Naive thymus-derived CD4-positive, alpha-beta T cell (primary cell): Measurements from ENCODE around the gene MIX23. TPM values are rescaled to one million over a fixed set of nuclear protein-coding genes. Genes with fewer than 3 reads are reported as not detected.

Source experiments
- ATAC-seq: fragments of 150-1000 bp; cut with Tn5 transposase; 2 replicates; pipeline ENCODE4 v1.10.0; 2021; ENCODE audit warnings: mild to moderate bottlenecking, moderate library complexity
- CTCF ChIA-PET: fragments of 350-600 bp; sonication (Branson Sonifier 250); formaldehyde crosslinking; loops from one replicate; lab custom pipeline; 2021; ENCODE audit warnings: antibody characterized with exemption; lab: Charles Lee
- POLR2A ChIA-PET: fragments of 350-600 bp; sonication (Branson Sonifier 250); formaldehyde crosslinking; loops from one replicate; lab custom pipeline; 2021; ENCODE audit warnings: antibody characterized with exemption, inconsistent platforms; lab: Charles Lee
- DNase-seq, 9 donors: peaks; one replicate each; pipeline versions ENCODE4 v3.0.0 to v3.0.0-alpha.2; 2020 to 2022; ENCODE audit warnings: mixed read lengths in 1 of 9
- H3K27ac ChIP-seq: one replicate; pipeline ENCODE4 v1.7.0; 2013; ENCODE audit warnings: mild to moderate bottlenecking, low read depth, low read length, moderate library complexity
- H3K27me3 ChIP-seq, 2 donors: one replicate each; pipeline ENCODE4 v1.7.0; 2013; ENCODE audit warnings: low read length in 2 of 2, mild to moderate bottlenecking in 2 of 2, moderate library complexity in 2 of 2; ENCODE audit not compliant: control insufficient read depth in 2 of 2, insufficient read depth in 2 of 2
- H3K36me3 ChIP-seq, 3 experiments: 1 replicate in 2 of 3; 2 replicates in 1 of 3; pipeline ENCODE4 v1.7.0; 2013; ENCODE audit warnings: low read length in 3 of 3, mild to moderate bottlenecking in 3 of 3, moderate library complexity in 1 of 3; ENCODE audit not compliant: insufficient read depth in 3 of 3, control insufficient read depth in 2 of 3
- H3K4me1 ChIP-seq, 2 donors: one replicate each; pipeline ENCODE4 v1.7.0; 2013; ENCODE audit warnings: low read length in 2 of 2, mild to moderate bottlenecking in 2 of 2, moderate library complexity in 1 of 2; ENCODE audit not compliant: control insufficient read depth in 2 of 2, insufficient read depth in 2 of 2
- H3K4me3 ChIP-seq: 2 replicates; pipeline ENCODE4 v1.7.0; 2013; ENCODE audit warnings: mild to moderate bottlenecking, low read length
- H3K9me3 ChIP-seq, 3 experiments: 1 replicate in 2 of 3; 2 replicates in 1 of 3; pipeline ENCODE4 v1.7.0; 2013; ENCODE audit warnings: low read length in 3 of 3; ENCODE audit not compliant: control insufficient read depth in 2 of 3
- H3K27ac Mint-ChIP-seq, 9 donors: one replicate each; pipeline ENCODE4 v1.8.0; 2020 to 2022; ENCODE audit warnings: mixed read lengths in 9 of 9, mild to moderate bottlenecking in 8 of 9, moderate library complexity in 5 of 9, inconsistent platforms in 2 of 9
- H3K27me3 Mint-ChIP-seq, 5 donors: one replicate each; pipeline ENCODE4 v1.8.0; 2021 to 2022; ENCODE audit warnings: mixed read lengths in 5 of 5, mild to moderate bottlenecking in 1 of 5
- H3K36me3 Mint-ChIP-seq, 5 donors: one replicate each; pipeline ENCODE4 v1.8.0; 2020 to 2022; ENCODE audit warnings: mixed read lengths in 5 of 5, mild to moderate bottlenecking in 3 of 5, inconsistent platforms in 1 of 5
- H3K4me1 Mint-ChIP-seq, 7 donors: one replicate each; pipeline ENCODE4 v1.8.0; 2020 to 2022; ENCODE audit warnings: mixed read lengths in 7 of 7, mild to moderate bottlenecking in 3 of 7, inconsistent platforms in 1 of 7
- H3K4me3 Mint-ChIP-seq, 10 donors: one replicate each; pipeline ENCODE4 v1.8.0; 2020 to 2022; ENCODE audit warnings: mild to moderate bottlenecking in 10 of 10, mixed read lengths in 10 of 10, moderate library complexity in 6 of 10, inconsistent platforms in 2 of 10
- H3K9me3 Mint-ChIP-seq, 11 donors: one replicate each; pipeline ENCODE4 v1.8.0; 2020 to 2022; ENCODE audit warnings: mixed read lengths in 11 of 11, mild to moderate bottlenecking in 4 of 11, inconsistent platforms in 1 of 11, moderate library complexity in 1 of 11
- intact Hi-C, 2 donors: fragments of 100-400 bp; cut with micrococcal nuclease; formaldehyde crosslinking; loops; one replicate each; pipeline ENCODE4 v1.15.1; 2023
- polyA plus RNA-seq, 2 donors: library from polyadenylated mRNA; unstranded; fragments of 300-500 nt; fragmentation: Illumina TruSeq; gene quantifications; one replicate each; pipeline ENCODE4 v1.2.3, GENCODE V29; 2021
- total RNA-seq, 6 experiments: library from RNA in 5 of 6; stranded (reverse) in 5 of 6; gene quantifications; 1 replicate in 5 of 6; 2 replicates in 1 of 6; pipeline ENCODE4 v1.2.3 and lab custom pipeline; 2021 to 2026

MIX23 gene
- total and polyA plus RNA-seq, 7 experiments from 2014 or later: 11.6 to 47.7 (median 26.3) TPM

DNA sequence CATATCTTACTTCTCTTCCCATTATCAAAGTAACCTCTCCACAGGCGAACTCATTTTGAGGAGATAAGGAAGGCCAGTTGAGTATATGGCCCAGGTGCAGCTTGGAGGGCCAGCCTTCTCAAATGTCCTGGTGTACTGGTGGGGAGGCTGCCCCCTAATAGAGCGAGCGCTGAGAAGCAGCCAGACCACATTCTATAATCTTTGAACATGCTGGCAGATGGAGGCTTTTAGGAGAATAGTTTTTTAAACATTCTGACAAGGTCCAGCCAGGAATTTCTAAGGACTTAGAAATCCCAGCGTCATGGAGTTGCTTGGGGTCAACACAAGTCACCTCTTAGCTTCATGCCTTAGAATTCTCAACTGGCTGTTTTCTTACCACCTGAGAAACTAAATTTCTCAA is 27.1 kb upstream of the MIX23 start:
- intact Hi-C loops: no loop called here
- H3K27me3 ChIP-seq: no peaks in the 10 kb centered on the region
- H3K4me3 ChIP-seq: no peak overlapping the region
- H3K4me1 ChIP-seq: peaks cover 6 to 14% of the 10 kb centered on the region in 2 donors
- no peaks in the 10 kb centered on the region for H3K9me3 ChIP-seq
- DNase-seq (no peak), ATAC-seq (no peak)
- peak overlapping the region in 3 of 9 donors; percentile 14 to 33 (median 32) for H3K27ac Mint-ChIP-seq
- H3K36me3 ChIP-seq: peaks cover under 1 to 58% (median 19%) of the 10 kb centered on the region in 3 experiments
- H3K27ac ChIP-seq: no peak overlapping the region
- H3K4me3 Mint-ChIP-seq: no peak overlapping the region
- POLR2A ChIA-PET: interaction anchor here (1.3 kb wide), 1 partner anchor 26 kb away, joined by 5 read pairs; the partner anchor contains the start of gene FAM162A
- peaks cover 19 to 39% (median 35%) of the 10 kb centered on the region in 7 donors for H3K4me1 Mint-ChIP-seq
- peaks cover 12 to 45% (median 27%) of the 10 kb centered on the region in 5 donors for H3K36me3 Mint-ChIP-seq
- peaks cover 0 to 3% (median 0%) of the 10 kb centered on the region in 11 donors for H3K9me3 Mint-ChIP-seq
- CTCF ChIA-PET: no interaction called here
- no peaks in the 10 kb centered on the region for H3K27me3 Mint-ChIP-seq

DNA sequence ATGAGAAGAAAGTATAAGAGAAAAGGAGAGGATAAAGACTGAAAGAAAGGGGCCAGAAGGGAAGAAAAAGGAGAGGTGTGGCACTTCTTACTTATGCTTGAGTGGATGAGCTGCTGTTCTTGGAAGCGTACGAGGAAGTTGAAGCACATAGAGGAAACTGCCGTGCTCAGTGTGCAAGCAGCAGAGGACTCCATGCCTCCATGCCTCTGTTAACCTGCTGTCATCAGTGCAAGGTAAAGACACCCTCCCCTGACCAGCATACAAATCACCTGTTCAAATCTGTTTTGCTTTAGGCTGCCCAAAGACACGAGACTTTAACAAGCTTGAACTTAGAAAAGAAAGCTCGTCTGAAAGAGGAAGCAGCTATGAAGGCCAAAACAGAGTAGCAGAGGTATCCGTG is 26.4 kb upstream of the MIX23 start:
- H3K4me3 ChIP-seq: no peak overlapping the region
- peaks cover 0 to 7% of the 10 kb centered on the region in 2 donors for H3K4me1 ChIP-seq
- peaks cover 6 to 64% (median 19%) of the 10 kb centered on the region in 3 experiments for H3K36me3 ChIP-seq
- ChIA-PET CTCF (no interaction called here), POLR2A (interaction anchor here (1.3 kb wide), 1 partner anchor 25 kb away, joined by 5 read pairs; the partner anchor contains the start of gene FAM162A)
- H3K9me3 Mint-ChIP-seq: no peaks in the 10 kb centered on the region
- H3K4me1 Mint-ChIP-seq: peaks cover 12 to 33% (median 28%) of the 10 kb centered on the region in 7 donors
- DNase-seq (no peak), ATAC-seq (peak; percentile 49)
- peak overlapping the region in 6 of 9 donors; percentile 2 to 67 (median 31) for H3K27ac Mint-ChIP-seq
- no peak overlapping the region for H3K4me3 Mint-ChIP-seq
- peaks cover 12 to 41% (median 26%) of the 10 kb centered on the region in 5 donors for H3K36me3 Mint-ChIP-seq
- no peaks in the 10 kb centered on the region for H3K9me3 ChIP-seq
- no peak overlapping the region for H3K27ac ChIP-seq
- no peaks in the 10 kb centered on the region for H3K27me3 ChIP-seq
- intact Hi-C loops: no loop called here
- H3K27me3 Mint-ChIP-seq: no peaks in the 10 kb centered on the region

DNA sequence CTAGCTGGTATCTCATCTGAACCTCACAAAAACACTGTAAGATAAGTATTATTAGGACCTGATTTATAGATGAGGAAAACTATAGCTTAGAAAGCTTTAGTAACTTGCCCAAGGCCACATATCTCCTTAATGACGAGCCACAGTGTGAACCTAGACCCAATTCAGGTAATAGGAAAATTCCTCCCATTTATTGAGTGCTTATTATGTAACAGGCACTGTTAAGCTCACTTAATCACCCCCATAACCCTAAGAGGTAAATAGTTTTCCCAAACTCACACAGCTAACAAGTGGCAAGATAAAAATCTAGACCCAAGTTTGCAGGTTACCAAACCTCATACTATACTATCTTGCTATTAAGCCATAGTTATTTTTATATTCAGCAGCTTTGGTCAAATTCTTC is 24.9 kb upstream of the MIX23 start:
- ATAC-seq (no peak), DNase-seq (no peak)
- Mint-ChIP-seq H3K27me3 (no peaks in the 10 kb centered on the region), H3K4me1 (peaks cover 8 to 23% (median 17%) of the 10 kb centered on the region in 7 donors), H3K4me3 (no peak overlapping the region), H3K36me3 (peaks cover 19 to 46% (median 27%) of the 10 kb centered on the region in 5 donors), H3K9me3 (no peaks in the 10 kb centered on the region), H3K27ac (no peak overlapping the region)
- no peak overlapping the region for H3K27ac ChIP-seq
- H3K27me3 ChIP-seq: no peaks in the 10 kb centered on the region
- H3K9me3 ChIP-seq: no peaks in the 10 kb centered on the region
- no peaks in the 10 kb centered on the region for H3K4me1 ChIP-seq
- no peak overlapping the region for H3K4me3 ChIP-seq
- ChIA-PET POLR2A (interaction anchor here (1.0 to 1.8 kb wide), 4 partner anchors 8 to 794 kb away, joined by 3 to 11 read pairs (median 6); partner anchors contain the start of genes FAM162A, MIX23, SEC22A and WDR5B), CTCF (interaction anchor here (1.1 kb wide), 1 partner anchor 15 kb away, joined by 10 read pairs; no protein-coding TSS in a partner anchor)
- H3K36me3 ChIP-seq: peaks cover 12 to 77% (median 19%) of the 10 kb centered on the region in 3 experiments
- intact Hi-C loops: no loop called here

DNA sequence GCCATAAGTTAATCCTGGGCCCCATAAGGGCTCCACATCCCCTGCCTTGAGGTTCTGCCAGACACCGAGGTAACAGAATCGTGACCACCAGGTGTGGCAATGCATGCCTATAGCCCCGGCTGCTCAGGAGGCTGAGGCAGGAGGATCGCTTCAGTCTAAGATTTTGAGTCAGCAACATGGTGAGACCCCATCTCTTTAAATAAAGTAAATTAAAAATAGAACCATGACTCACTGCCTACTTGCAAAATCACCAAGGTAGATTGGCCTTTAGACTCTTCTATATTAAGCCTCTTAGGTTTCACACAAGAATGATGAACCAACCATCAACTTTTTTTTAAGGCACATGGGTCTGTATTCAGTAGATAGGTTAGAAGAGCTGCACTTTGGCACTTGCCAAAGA is 23.2 kb upstream of the MIX23 start:
- H3K27me3 Mint-ChIP-seq: no peaks in the 10 kb centered on the region
- intact Hi-C loops: no loop called here
- H3K4me3 Mint-ChIP-seq: no peak overlapping the region
- DNase-seq (no peak), ATAC-seq (no peak)
- H3K36me3 Mint-ChIP-seq: peaks cover 19 to 40% (median 28%) of the 10 kb centered on the region in 5 donors
- H3K27me3 ChIP-seq: no peaks in the 10 kb centered on the region
- POLR2A ChIA-PET: interaction anchor here (2.1 kb wide), 1 partner anchor 10 kb away, joined by 11 read pairs; the partner anchor contains the start of gene WDR5B
- H3K4me1 Mint-ChIP-seq: peaks cover 0 to 16% (median 7%) of the 10 kb centered on the region in 7 donors
- no peak overlapping the region for H3K4me3 ChIP-seq
- no peak overlapping the region for H3K27ac Mint-ChIP-seq
- H3K4me1 ChIP-seq: no peaks in the 10 kb centered on the region
- H3K9me3 Mint-ChIP-seq: no peaks in the 10 kb centered on the region
- peaks cover 15 to 77% (median 19%) of the 10 kb centered on the region in 3 experiments for H3K36me3 ChIP-seq
- CTCF ChIA-PET: no interaction called here
- H3K9me3 ChIP-seq: no peaks in the 10 kb centered on the region
- H3K27ac ChIP-seq: no peak overlapping the region

DNA sequence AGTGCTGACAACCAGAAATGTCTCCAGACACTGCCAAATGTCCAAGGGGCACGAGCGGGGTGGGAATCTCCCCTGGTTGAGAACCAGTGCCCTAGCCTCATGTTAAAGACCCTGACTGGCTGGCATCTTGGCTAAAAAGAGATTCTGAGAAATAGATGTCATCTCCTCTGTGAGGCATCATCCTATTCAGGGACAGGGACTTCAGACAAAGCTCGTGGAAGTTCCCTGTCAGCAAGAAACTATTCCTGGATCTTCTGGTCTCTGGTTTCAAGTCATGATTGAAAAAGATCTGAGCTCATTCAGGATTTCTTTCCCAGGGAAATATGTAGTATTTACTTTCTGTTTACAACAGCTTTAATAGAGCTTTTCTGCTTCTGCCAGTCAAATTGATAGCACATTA is 22.0 kb upstream of the MIX23 start:
- no peak overlapping the region for H3K27ac Mint-ChIP-seq
- no peaks in the 10 kb centered on the region for H3K9me3 Mint-ChIP-seq
- DNase-seq: no peak
- H3K4me3 Mint-ChIP-seq: no peak overlapping the region
- Histone ChIP-seq H3K9me3 (no peaks in the 10 kb centered on the region), H3K36me3 (peaks cover 13 to 68% (median 15%) of the 10 kb centered on the region in 3 experiments), H3K4me1 (no peaks in the 10 kb centered on the region), H3K27ac (no peak overlapping the region), H3K4me3 (no peak overlapping the region), H3K27me3 (no peaks in the 10 kb centered on the region)
- intact Hi-C loops: no loop called here
- no peaks in the 10 kb centered on the region for H3K27me3 Mint-ChIP-seq
- CTCF ChIA-PET: interaction anchor here (0.9 kb wide), 1 partner anchor 10 kb away, joined by 4 read pairs; no protein-coding TSS in a partner anchor
- POLR2A ChIA-PET: interaction anchor here (2.1 kb wide), 1 partner anchor 11 kb away, joined by 11 read pairs; the partner anchor contains the start of gene WDR5B
- H3K4me1 Mint-ChIP-seq: peaks cover 0 to 12% (median 8%) of the 10 kb centered on the region in 7 donors
- ATAC-seq: no peak
- H3K36me3 Mint-ChIP-seq: peaks cover 15 to 40% (median 28%) of the 10 kb centered on the region in 5 donors

DNA sequence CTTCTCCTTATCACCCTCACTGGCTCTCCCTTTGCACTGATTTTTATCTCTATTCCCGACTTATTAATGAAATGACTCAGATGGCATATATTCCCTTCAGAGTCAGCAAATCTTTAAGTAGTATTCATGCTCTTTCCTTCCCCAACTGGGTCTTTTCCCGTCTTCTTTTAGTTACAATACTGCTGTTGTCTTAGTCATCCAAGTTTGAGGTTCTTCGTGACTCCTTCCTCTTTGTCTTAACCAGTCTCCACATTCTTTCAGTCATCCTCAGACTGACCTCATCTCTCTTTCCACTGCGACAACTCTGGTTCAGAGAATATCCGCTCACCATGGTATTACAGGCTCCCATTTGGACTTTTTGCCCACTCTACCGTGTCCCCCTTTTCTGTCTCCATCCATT is 20.5 kb upstream of the MIX23 start:
- ChIA-PET CTCF (no interaction called here), POLR2A (no interaction called here)
- Mint-ChIP-seq H3K4me3 (no peak overlapping the region), H3K9me3 (no peaks in the 10 kb centered on the region), H3K36me3 (peaks cover 13 to 35% (median 30%) of the 10 kb centered on the region in 5 donors), H3K27ac (peak overlapping the region in 2 of 9 donors; percentile 1 to 16), H3K27me3 (no peaks in the 10 kb centered on the region), H3K4me1 (peaks cover 0 to 9% (median 4%) of the 10 kb centered on the region in 7 donors)
- H3K9me3 ChIP-seq: no peaks in the 10 kb centered on the region
- H3K27me3 ChIP-seq: no peaks in the 10 kb centered on the region
- DNase-seq (no peak), ATAC-seq (no peak)
- no peaks in the 10 kb centered on the region for H3K4me1 ChIP-seq
- intact Hi-C loops: no loop called here
- H3K27ac ChIP-seq: no peak overlapping the region
- H3K36me3 ChIP-seq: peaks cover 5 to 53% (median 15%) of the 10 kb centered on the region in 3 experiments
- no peak overlapping the region for H3K4me3 ChIP-seq
